IMR-90 (cell line): Measurements from ENCODE around the gene ZNF827. TPM values are rescaled to one million over a fixed set of nuclear protein-coding genes. Genes with fewer than 3 reads are reported as not detected.

ENCODE experiments used
- ATAC-seq: fragments of 200-7000 bp; cut with Tn5 transposase; 2 replicates; pipeline ENCODE4 v1.9.1; 2020; ENCODE audit warnings: low read depth, mild to moderate bottlenecking, moderate library complexity
- BruUV-seq: library from RNA; stranded (reverse); fragments of 400-500 nt; replicated peaks from 2 replicates; lab custom pipeline; 2021; lab: Mats Ljungman, UMichigan
- CTCF ChIA-PET: fragments of 300-600 bp; formaldehyde crosslinking; extraction: SDS; loops from one replicate; lab custom pipeline; 2021; ENCODE audit warnings: antibody characterized with exemption; lab: Yijun Ruan, JAX
- POLR2A ChIA-PET: fragments of 300-600 bp; sonication (Branson Sonifier 250); formaldehyde crosslinking; loops from one replicate; lab custom pipeline; 2022; ENCODE audit warnings: antibody characterized with exemption; ENCODE audit not compliant: unreplicated experiment; lab: Charles Lee
- DNase-seq: peaks from one replicate; pipeline ENCODE4 v3.0.0; 2013
- H2AFZ ChIP-seq: replicated peaks from 2 replicates; pipeline ENCODE3; 2013; ENCODE audit warnings: low read length, mild to moderate bottlenecking; ENCODE audit not compliant: poor library complexity
- H2AK5ac ChIP-seq: 2 replicates; pipeline ENCODE4 v1.6.1; 2013; ENCODE audit warnings: low read depth, low read length, inconsistent platforms
- H2AK9ac ChIP-seq: replicated peaks from 2 replicates; pipeline ENCODE3; 2013; ENCODE audit warnings: mild to moderate bottlenecking, low read depth, low read length, moderate library complexity; ENCODE audit not compliant: poor library complexity
- H2BK120ac ChIP-seq: 2 replicates; pipeline ENCODE4 v1.6.1; 2013; ENCODE audit warnings: low read depth, low read length, inconsistent platforms
- H2BK15ac ChIP-seq: 3 replicates; pipeline ENCODE4 v1.6.1; 2013; ENCODE audit warnings: low read depth, low read length, inconsistent platforms
- H2BK20ac ChIP-seq: 2 replicates; pipeline ENCODE4 v1.6.1; 2013; ENCODE audit warnings: low read depth, mild to moderate bottlenecking, inconsistent platforms, low read length, moderate library complexity
- H2BK5ac ChIP-seq: 2 replicates; pipeline ENCODE4 v1.6.1; 2013; ENCODE audit warnings: mild to moderate bottlenecking, low read depth, low read length, inconsistent platforms; ENCODE audit not compliant: poor library complexity, severe bottlenecking
- H3K14ac ChIP-seq: replicated peaks from 2 replicates; pipeline ENCODE4 v1.6.1; 2013; ENCODE audit warnings: low read depth, low read length, inconsistent platforms
- H3K18ac ChIP-seq: 2 replicates; pipeline ENCODE4 v1.6.1; 2013; ENCODE audit warnings: low read depth, low read length, control low read depth
- H3K23ac ChIP-seq: 2 replicates; pipeline ENCODE4 v1.6.1; 2013; ENCODE audit warnings: low read depth, low read length, inconsistent platforms
- H3K27ac ChIP-seq: 2 replicates; pipeline ENCODE4 v1.5.1; 2013; ENCODE audit warnings: mild to moderate bottlenecking, control low read depth, low read length; ENCODE audit not compliant: insufficient read depth
- H3K27me3 ChIP-seq: 2 replicates; pipeline ENCODE4 v1.6.1; 2013; ENCODE audit warnings: low read length; ENCODE audit not compliant: control insufficient read depth, insufficient read depth
- H3K36me3 ChIP-seq: 2 replicates; pipeline ENCODE4 v1.6.1; 2013; ENCODE audit warnings: low read length, mixed read lengths; ENCODE audit not compliant: control insufficient read depth, insufficient read depth
- H3K4ac ChIP-seq: 2 replicates; pipeline ENCODE4 v1.6.1; 2013; ENCODE audit warnings: low read depth, low read length, inconsistent platforms
- H3K4me1 ChIP-seq: 2 replicates; pipeline ENCODE4 v1.6.1; 2013; ENCODE audit warnings: low read length, mixed read lengths; ENCODE audit not compliant: control insufficient read depth, insufficient read depth
- H3K4me2 ChIP-seq: 2 replicates; pipeline ENCODE4 v1.6.1; 2013; ENCODE audit warnings: low read depth, mild to moderate bottlenecking, control low read depth, low read length, moderate library complexity
- H3K4me3 ChIP-seq: 2 replicates; pipeline ENCODE4 v1.5.1; 2013; ENCODE audit warnings: low read depth, mild to moderate bottlenecking, control low read depth, low read length, moderate library complexity; ENCODE audit not compliant: insufficient read depth
- H3K56ac ChIP-seq: 2 replicates; pipeline ENCODE4 v1.6.1; 2013; ENCODE audit warnings: low read length, inconsistent platforms; ENCODE audit not compliant: insufficient read depth; ENCODE audit errors: extremely low read depth
- H3K79me1 ChIP-seq, 2 experiments: 2 replicates each; pipeline ENCODE4 v1.6.1; 2013; ENCODE audit warnings: low read length in 2 of 2, inconsistent platforms in 1 of 2, low read depth in 1 of 2
- H3K9ac ChIP-seq: 2 replicates; pipeline ENCODE4 v1.6.1; 2013; ENCODE audit warnings: low read depth, low read length, control low read depth
- H3K9me1 ChIP-seq: 2 replicates; pipeline ENCODE4 v1.6.1; 2013; ENCODE audit warnings: low read length, inconsistent platforms; ENCODE audit not compliant: insufficient read depth
- H3K9me3 ChIP-seq: 2 replicates; pipeline ENCODE4 v1.6.1; 2013; ENCODE audit warnings: low read length; ENCODE audit not compliant: control insufficient read depth, insufficient read depth
- H4K20me1 ChIP-seq: 2 replicates; pipeline ENCODE4 v1.6.1; 2013; ENCODE audit warnings: low read length, inconsistent platforms; ENCODE audit not compliant: insufficient read depth
- H4K5ac ChIP-seq: 2 replicates; pipeline ENCODE4 v1.6.1; 2013; ENCODE audit warnings: mild to moderate bottlenecking, low read depth, low read length, control low read depth
- H4K8ac ChIP-seq, 2 experiments: 2 replicates each; pipeline ENCODE4 v1.6.1; 2013; ENCODE audit warnings: low read depth in 2 of 2, low read length in 2 of 2, control low read depth in 1 of 2, inconsistent platforms in 1 of 2
- H4K91ac ChIP-seq: 2 replicates; pipeline ENCODE4 v1.6.1; 2013; ENCODE audit warnings: low read depth, low read length, inconsistent platforms; ENCODE audit not compliant: insufficient read depth
- BHLHE40 ChIP-seq: fragments of 150-350 bp; IDR thresholded peaks from 2 replicates; pipeline ENCODE4 v1.6.1; 2016; ENCODE audit warnings: mild to moderate bottlenecking, low read depth, low read length
- CEBPB ChIP-seq: IDR thresholded peaks from 2 replicates; pipeline ENCODE4 v1.6.1; 2012; ENCODE audit warnings: low read depth, low read length, improper control_type of control experiment
- CHD1 ChIP-seq: IDR thresholded peaks from 2 replicates; pipeline ENCODE4 v1.6.1; 2012; ENCODE audit warnings: low read depth, low read length, improper control_type of control experiment
- CTCF ChIP-seq: conservative IDR thresholded peaks from 2 replicates; pipeline ENCODE4 v1.5.1; 2012; ENCODE audit warnings: mild to moderate bottlenecking, low read depth, low read length, improper control_type of control experiment
- ELK1 ChIP-seq: fragments of 150-350 bp; IDR thresholded peaks from 2 replicates; pipeline ENCODE4 v1.6.1; 2016; ENCODE audit warnings: low read depth, mild to moderate bottlenecking, low read length, moderate library complexity, borderline replicate concordance
- FOS ChIP-seq: fragments of 150-350 bp; IDR thresholded peaks from 2 replicates; pipeline ENCODE4 v1.6.1; 2016; ENCODE audit warnings: low read depth, low read length
- MAFK ChIP-seq: IDR thresholded peaks from 2 replicates; pipeline ENCODE4 v1.6.1; 2012; ENCODE audit warnings: low read depth, low read length, improper control_type of control experiment
- MAZ ChIP-seq: IDR thresholded peaks from 2 replicates; pipeline ENCODE4 v1.6.1; 2012; ENCODE audit warnings: low read depth, mild to moderate bottlenecking, low read length, improper control_type of control experiment, moderate library complexity, borderline replicate concordance
- MXI1 ChIP-seq: IDR thresholded peaks from 2 replicates; pipeline ENCODE4 v1.6.1; 2012; ENCODE audit warnings: low read depth, mild to moderate bottlenecking, low read length, moderate library complexity, borderline replicate concordance
- NFE2L2 ChIP-seq: fragments of 150-350 bp; IDR thresholded peaks from 2 replicates; pipeline ENCODE4 v1.6.1; 2016; ENCODE audit warnings: low read depth, mild to moderate bottlenecking, low read length
- POLR2A ChIP-seq: IDR thresholded peaks from 2 replicates; pipeline ENCODE4 v1.6.1; 2012; ENCODE audit warnings: mild to moderate bottlenecking, low read depth, low read length
- RAD21 ChIP-seq: IDR thresholded peaks from 2 replicates; pipeline ENCODE4 v1.6.1; 2012; ENCODE audit warnings: low read length, improper control_type of control experiment
- RCOR1 ChIP-seq: IDR thresholded peaks from 2 replicates; pipeline ENCODE4 v1.6.1; 2012; ENCODE audit warnings: mild to moderate bottlenecking, low read length, improper control_type of control experiment; ENCODE audit not compliant: insufficient replicate concordance
- RFX5 ChIP-seq: IDR thresholded peaks from 2 replicates; pipeline ENCODE4 v1.8.0; 2012; ENCODE audit warnings: low read depth, mild to moderate bottlenecking, low read length, moderate library complexity
- SMC3 ChIP-seq: fragments of 150-350 bp; IDR thresholded peaks from 2 replicates; pipeline ENCODE4 v1.6.1; 2016; ENCODE audit warnings: low read depth, mild to moderate bottlenecking, antibody characterized with exemption, low read length, moderate library complexity
- USF2 ChIP-seq: fragments of 150-350 bp; IDR thresholded peaks from 2 replicates; pipeline ENCODE4 v1.6.1; 2017; ENCODE audit warnings: mild to moderate bottlenecking, antibody characterized with exemption, low read length, low read depth
- WGBS, 2 experiments: methylation state at CpG; one replicate each; pipeline versions ENCODE4 v1.1.5 to v1.1.7; 2013; ENCODE audit warnings: missing lambda C conversion rate in 2 of 2; ENCODE audit not compliant: insufficient read length in 1 of 2; ENCODE audit errors: extremely low coverage in 2 of 2; 5-methylcytosine and 5-hydroxymethylcytosine counted together
- dilution Hi-C: fragments of 300-500 bp; cut with HindIII; formaldehyde crosslinking; loops from one replicate; pipeline ENCODE4 v1.14.3; 2018; ENCODE audit warnings: low sequenced_read_pairs; ENCODE audit not compliant: unreplicated experiment
- in situ Hi-C: fragments of 300-500 bp; cut with MboI; formaldehyde crosslinking; loops from 3 replicates; pipeline ENCODE4 v1.14.3; 2019; ENCODE audit warnings: low sequenced_read_pairs, inconsistent platforms, mixed read lengths
- intact Hi-C: fragments of 100-400 bp; cut with micrococcal nuclease; formaldehyde crosslinking; loops from 2 replicates; pipeline ENCODE4 v1.10.0; 2022
- polyA plus RNA-seq, 3 experiments: library from polyadenylated mRNA; depleted of rRNA; stranded (reverse); fragments of >200 nt; gene quantifications; 2 replicates each; pipeline ENCODE4 v1.2.3, GENCODE V29; 2012; ENCODE audit warnings: low replicate concordance in 1 of 3
- total RNA-seq: library from RNA; depleted of rRNA; stranded (reverse); fragments of >200 nt; gene quantifications from 2 replicates; pipeline ENCODE4 v1.2.3, GENCODE V29; 2012

The ZNF827 gene
- total and polyA plus RNA-seq, 2 of the 4 experiments (the other 2 are of a cell fraction) = 6.6 to 31.7 TPM

- no TSS peak for BruUV-seq
- Histone ChIP-seq H3K18ac (no peak overlapping the region), H3K4me1 (0 out of 2 replicates have a peak, but pooled peaks cover 2% of the 10 kb centered on the region), H3K36me3 (no peaks in the 10 kb centered on the region), H3K4me2 (no peak overlapping the region), H4K20me1 (no peaks in the 10 kb centered on the region), H2BK120ac (no peak overlapping the region), H2AK9ac (no peak overlapping the region), H3K9me1 (no peaks in the 10 kb centered on the region), H3K56ac (no peak overlapping the region), H3K27me3 (no peaks in the 10 kb centered on the region), H2BK5ac (no peak overlapping the region), H3K27ac (no peak overlapping the region), H4K5ac (no peak overlapping the region), H2AFZ (no peak overlapping the region), H4K91ac (no peak overlapping the region), H4K8ac (no peak overlapping the region), H2AK5ac (no peak overlapping the region), H3K9me3 (no peaks in the 10 kb centered on the region), H3K9ac (no peak overlapping the region), H2BK20ac (no peak overlapping the region), H3K79me1 (no peaks in the 10 kb centered on the region), H2BK15ac (no peak overlapping the region), H3K4me3 (no peak overlapping the region), H3K23ac (no peak overlapping the region), H3K14ac (no peak overlapping the region), H3K4ac (no peak overlapping the region)
- dilution Hi-C loops = no loop called here
- intact Hi-C loops = no loop called here
- DNase-seq (no peak), ATAC-seq (no peak)
- ChIA-PET POLR2A (no interaction called here), CTCF (no interaction called here)
- in situ Hi-C loops = no loop called here
- TF ChIP-seq USF2 (no peak), MAZ (no peak), FOS (no peak), RFX5 (no peak), RAD21 (no peak), POLR2A (no peak), BHLHE40 (no peak), CHD1 (no peak), SMC3 (no peak), MAFK (no peak), MXI1 (no peak), RCOR1 (no peak), ELK1 (no peak), CEBPB (no peak), CTCF (no peak), NFE2L2 (no peak)
- WGBS, 2 experiments = no CpG with 5 or more reads among the region's 3 CpGs
Observed at GRCh38 chr4:145720656-145721055, 218.0 kb downstream of the ZNF827 start.
